SU-DHL-6 (cell line): ENCODE measurements around the gene BARHL2.

Experiments
- H2AFZ ChIP-seq: fragments of 200-600 bp; sonication (generic); 2 replicates; pipeline ENCODE4 v1.6.1; 2014; ENCODE audit warnings: low read depth, mild to moderate bottlenecking, moderate library complexity, mixed read lengths, antibody characterized with exemption, low read length; ENCODE audit not compliant: severe bottlenecking
- H3F3A ChIP-seq: fragments of 200-600 bp; shearing (Covaris generic); 2 replicates; pipeline ENCODE4 v1.6.0; 2016; ENCODE audit warnings: antibody characterized with exemption, mild to moderate bottlenecking; ENCODE audit not compliant: insufficient read depth
- H3K27ac ChIP-seq: fragments of 200-600 bp; sonication (generic); 2 replicates; pipeline ENCODE4 v1.5.1; 2016; ENCODE audit warnings: low read depth, mild to moderate bottlenecking, low read length, moderate library complexity, mixed read lengths
- H3K27me3 ChIP-seq: fragments of 200-600 bp; sonication (generic), shearing (Covaris generic); 2 replicates; pipeline ENCODE4 v1.6.0; 2014; ENCODE audit warnings: mild to moderate bottlenecking, low read length
- H3K36me3 ChIP-seq: fragments of 200-600 bp; sonication (generic); 2 replicates; pipeline ENCODE4 v1.6.1; 2014; ENCODE audit warnings: mild to moderate bottlenecking, low read length, mixed read lengths
- H3K4me2 ChIP-seq: fragments of 300-600, 200-600 bp; shearing (Covaris generic), sonication (generic); 2 replicates; pipeline ENCODE4 v1.6.0; 2014; ENCODE audit warnings: low read length, low read depth, mild to moderate bottlenecking; ENCODE audit not compliant: poor library complexity, severe bottlenecking
- H3K4me3 ChIP-seq: fragments of 200-600 bp; sonication (generic); 2 replicates; pipeline ENCODE4 v1.5.1; 2014; ENCODE audit warnings: antibody characterized with exemption, low read length, mild to moderate bottlenecking, mixed read lengths; ENCODE audit not compliant: insufficient read depth, poor library complexity, severe bottlenecking
- H3K79me2 ChIP-seq: fragments of 200-600 bp; sonication (generic); 2 replicates; pipeline ENCODE4 v1.6.1; 2014; ENCODE audit warnings: mild to moderate bottlenecking, low read length, moderate library complexity; ENCODE audit not compliant: insufficient read depth
- H3K9ac ChIP-seq: fragments of 200-600 bp; sonication (generic); 2 replicates; pipeline ENCODE4 v1.7.0; 2014; ENCODE audit warnings: mild to moderate bottlenecking, low read length
- H3K9me2 ChIP-seq: fragments of 200-600 bp; sonication (generic); replicated peaks from 2 replicates; pipeline ENCODE4 v1.6.1; 2014; ENCODE audit warnings: low read length; ENCODE audit not compliant: insufficient read depth
- H3K9me3 ChIP-seq: fragments of 200-600 bp; sonication (generic); 2 replicates; pipeline ENCODE4 v1.6.1; 2014; ENCODE audit warnings: low read length, mixed read lengths; ENCODE audit not compliant: insufficient read depth
- H4K20me1 ChIP-seq: fragments of 200-600 bp; sonication (generic); 2 replicates; pipeline ENCODE4 v1.6.1; 2014; ENCODE audit warnings: low read depth, mild to moderate bottlenecking, antibody characterized with exemption, low read length, moderate library complexity, mixed read lengths
- EZH2phosphoT487 ChIP-seq: fragments of 200-600 bp; sonication (generic), shearing (Covaris generic); conservative IDR thresholded peaks from 2 replicates; pipeline ENCODE4 v1.6.1; 2018; ENCODE audit warnings: mild to moderate bottlenecking, antibody characterized with exemption, low read length, moderate library complexity, mixed read lengths
- TF ChIP-seq, protein P1 (sequence below): fragments of 200-600 bp; sonication (generic); IDR thresholded peaks from one replicate; pipeline ENCODE4 v1.5.1; 2017; ENCODE audit warnings: antibody characterized with exemption, mild to moderate bottlenecking, low read length, moderate library complexity; ENCODE audit not compliant: insufficient read depth, poor library complexity, severe bottlenecking

BARHL2 gene

DNA sequence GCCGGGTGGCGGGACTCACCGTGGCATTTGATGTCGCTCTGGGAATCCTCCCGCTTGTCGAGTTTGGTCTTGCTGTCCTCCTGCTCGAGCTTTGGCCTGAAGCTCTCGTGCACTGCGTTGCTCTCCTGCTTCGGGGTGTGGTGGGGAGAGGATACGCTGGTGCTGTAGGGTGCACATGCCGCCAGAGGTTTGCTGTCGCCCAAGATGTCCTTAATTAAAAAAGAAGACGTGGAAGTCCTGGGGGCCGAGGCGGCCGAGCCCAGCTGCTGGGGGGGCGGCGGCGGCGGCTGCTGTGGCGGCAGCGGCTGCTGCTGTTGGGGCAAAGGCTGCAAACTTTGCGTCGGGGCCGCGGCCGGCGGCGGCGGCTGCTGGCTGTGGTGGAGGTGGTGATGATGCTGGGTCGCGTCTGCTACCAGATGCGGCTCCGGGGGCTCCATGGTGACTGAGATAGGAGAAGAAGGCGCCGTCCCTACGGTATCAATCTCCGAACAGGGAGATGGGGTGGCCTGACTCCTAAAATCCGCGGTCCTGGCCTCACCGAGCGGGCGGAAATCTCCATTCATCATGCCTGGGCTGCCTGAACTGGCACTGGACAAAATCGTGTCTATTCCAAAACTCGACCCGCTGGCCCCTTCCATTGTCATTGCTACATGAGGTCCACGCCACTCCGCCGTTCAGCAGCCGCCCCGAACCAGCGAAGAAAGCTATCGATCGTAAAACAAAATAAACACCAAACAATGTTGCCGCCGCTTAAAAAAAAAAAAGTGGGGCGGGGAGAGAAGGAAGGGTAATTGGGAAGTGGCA, at the start of gene BARHL2:
TSS of gene BARHL2 (minus strand) at position 751 of the 804 bp plus-strand sequence. CDS start at position 644, 107 bp downstream.
- Histone ChIP-seq H3F3A (no peaks in the 10 kb centered on the region), H2AFZ (no peak within 1 kb of the TSS), H3K27ac (no peak within 1 kb of the TSS), H3K9me3 (no peaks in the 10 kb centered on the region), H3K36me3 (no peaks in the 10 kb centered on the region), H3K27me3 (no peaks in the 10 kb centered on the region), H3K4me2 (no peak within 1 kb of the TSS), H4K20me1 (no peaks in the 10 kb centered on the region), H3K9me2 (no peaks in the 10 kb centered on the region), H3K9ac (no peak within 1 kb of the TSS), H3K79me2 (no peaks in the 10 kb centered on the region), H3K4me3 (no peak within 1 kb of the TSS)
- TF ChIP-seq, protein P1, sequence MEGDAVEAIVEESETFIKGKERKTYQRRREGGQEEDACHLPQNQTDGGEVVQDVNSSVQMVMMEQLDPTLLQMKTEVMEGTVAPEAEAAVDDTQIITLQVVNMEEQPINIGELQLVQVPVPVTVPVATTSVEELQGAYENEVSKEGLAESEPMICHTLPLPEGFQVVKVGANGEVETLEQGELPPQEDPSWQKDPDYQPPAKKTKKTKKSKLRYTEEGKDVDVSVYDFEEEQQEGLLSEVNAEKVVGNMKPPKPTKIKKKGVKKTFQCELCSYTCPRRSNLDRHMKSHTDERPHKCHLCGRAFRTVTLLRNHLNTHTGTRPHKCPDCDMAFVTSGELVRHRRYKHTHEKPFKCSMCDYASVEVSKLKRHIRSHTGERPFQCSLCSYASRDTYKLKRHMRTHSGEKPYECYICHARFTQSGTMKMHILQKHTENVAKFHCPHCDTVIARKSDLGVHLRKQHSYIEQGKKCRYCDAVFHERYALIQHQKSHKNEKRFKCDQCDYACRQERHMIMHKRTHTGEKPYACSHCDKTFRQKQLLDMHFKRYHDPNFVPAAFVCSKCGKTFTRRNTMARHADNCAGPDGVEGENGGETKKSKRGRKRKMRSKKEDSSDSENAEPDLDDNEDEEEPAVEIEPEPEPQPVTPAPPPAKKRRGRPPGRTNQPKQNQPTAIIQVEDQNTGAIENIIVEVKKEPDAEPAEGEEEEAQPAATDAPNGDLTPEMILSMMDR: no peak
- TF ChIP-seq EZH2phosphoT487: no peak

DNA sequence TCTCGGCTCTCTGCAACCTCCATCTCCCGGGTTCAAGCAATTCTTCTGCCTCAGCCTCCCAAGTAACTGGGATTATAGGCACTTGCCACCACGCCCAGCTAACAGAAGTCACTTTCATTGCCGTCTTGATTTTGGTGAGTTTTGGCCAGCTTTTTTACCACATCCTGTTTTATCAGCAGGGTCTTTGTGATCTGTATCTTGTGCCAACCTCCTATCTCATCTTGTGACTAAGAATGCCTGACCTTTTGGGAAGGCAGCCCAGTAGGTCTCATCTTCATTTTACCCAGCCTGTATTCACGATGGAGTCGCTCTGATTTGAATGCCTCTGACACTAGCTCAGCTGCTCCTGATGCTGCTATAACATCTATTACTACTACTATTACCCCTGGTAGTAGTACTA, 46.8 kb upstream of the BARHL2 start:
- H3F3A ChIP-seq: no peaks in the 10 kb centered on the region
- no peak overlapping the region for H3K9ac ChIP-seq
- H3K27me3 ChIP-seq: no peaks in the 10 kb centered on the region
- no peak overlapping the region for H2AFZ ChIP-seq
- no peak overlapping the region for H3K4me2 ChIP-seq
- H3K4me3 ChIP-seq: no peak overlapping the region
- no peaks in the 10 kb centered on the region for H3K79me2 ChIP-seq
- no peaks in the 10 kb centered on the region for H3K9me2 ChIP-seq
- H4K20me1 ChIP-seq: no peaks in the 10 kb centered on the region
- TF ChIP-seq, protein P1: no peak
- TF ChIP-seq EZH2phosphoT487: no peak
- no peaks in the 10 kb centered on the region for H3K36me3 ChIP-seq
- no peaks in the 10 kb centered on the region for H3K9me3 ChIP-seq
- H3K27ac ChIP-seq: no peak overlapping the region

- H3K9me2 ChIP-seq: no peaks in the 10 kb centered on the region
- H3K79me2 ChIP-seq: no peaks in the 10 kb centered on the region
- no peak for TF ChIP-seq EZH2phosphoT487
- TF ChIP-seq, protein P1: no peak
These were observed 46.4 kb upstream of the BARHL2 start for GRCh38 chr1:90763506-90763905.

More at GRCh38 chr1:90763506-90763905, 46.4 kb upstream of the BARHL2 start:
- Histone ChIP-seq H3K36me3 (no peaks in the 10 kb centered on the region), H3K9ac (no peak overlapping the region), H3K9me3 (no peaks in the 10 kb centered on the region), H4K20me1 (no peaks in the 10 kb centered on the region), H3K27me3 (no peaks in the 10 kb centered on the region), H3F3A (no peaks in the 10 kb centered on the region), H3K4me3 (no peak overlapping the region), H3K27ac (no peak overlapping the region), H2AFZ (no peak overlapping the region), H3K4me2 (no peak overlapping the region)
